Upper lobe of left lung (tissue), 6 donors: ENCODE results near the gene MED28. TPM values are rescaled to one million over a fixed set of nuclear protein-coding genes. Genes with fewer than 3 reads are reported as not detected.

Experiments
- ATAC-seq, 2 donors: fragments of 200-7000 bp; cut with Tn5 transposase; one replicate each; pipeline ENCODE4 v1.9.1; 2022; ENCODE audit warnings: mild to moderate bottlenecking in 2 of 2, moderate library complexity in 2 of 2; ENCODE audit not compliant: low FRiP score in 2 of 2
- DNase-seq, 2 donors: peaks; one replicate each; pipeline ENCODE4 v3.0.0-alpha.2; 2019 to 2020
- H3K27ac ChIP-seq, 4 donors: fragments of 200-600 bp; sonication (generic); one replicate each; pipeline ENCODE4 v1.5.1; 2016 to 2019
- H3K27me3 ChIP-seq, 4 donors: fragments of 200-600 bp; sonication (generic); one replicate each; pipeline ENCODE4 v1.5.1; 2017 to 2019
- H3K36me3 ChIP-seq, 4 donors: fragments of 200-600 bp; sonication (generic); one replicate each; pipeline ENCODE4 v1.5.1; 2016 to 2019
- H3K4me1 ChIP-seq, 4 donors: fragments of 200-600 bp; sonication (generic); one replicate each; pipeline ENCODE4 v1.5.1; 2018 to 2019
- H3K4me3 ChIP-seq, 4 donors: fragments of 200-600 bp; sonication (generic); one replicate each; pipeline ENCODE4 v1.5.1; 2017 to 2019; ENCODE audit warnings: mild to moderate bottlenecking in 2 of 4, moderate library complexity in 1 of 4
- H3K9me3 ChIP-seq, 4 donors: fragments of 200-600 bp; sonication (generic); one replicate each; pipeline ENCODE4 v1.5.1; 2018 to 2019
- EP300 ChIP-seq, 4 donors: sonication (generic); formaldehyde crosslinking; IDR thresholded peaks; one replicate each; pipeline ENCODE4 v1.5.1; 2017; ENCODE audit warnings: antibody characterized with exemption in 4 of 4, control low read depth in 2 of 4
- POLR2A ChIP-seq, 4 donors: fragments of 450-650 bp; IDR thresholded peaks; one replicate each; pipeline ENCODE4 v1.5.1; 2016 to 2017; ENCODE audit warnings: antibody characterized with exemption in 4 of 4, mild to moderate bottlenecking in 2 of 4
- POLR2AphosphoS5 ChIP-seq, 2 donors: sonication (generic); formaldehyde crosslinking; IDR thresholded peaks; one replicate each; pipeline ENCODE4 v1.5.1; 2017; ENCODE audit warnings: antibody characterized with exemption in 2 of 2
- WGBS, 2 donors: methylation state at CpG; one replicate each; pipeline ENCODE4 v1.1.5; 2017 to 2018; 5-methylcytosine and 5-hydroxymethylcytosine counted together
- total RNA-seq, 6 donors: library from RNA; depleted of rRNA in 4 of 6; stranded (reverse); fragments of >200 nt in 4 of 6; gene quantifications; one replicate each; pipeline versions ENCODE4 v1.1.0 to v1.2.1, GENCODE V29; 2016 to 2021
- TF ChIP-seq, protein P1 (sequence below), 6 experiments: fragments of 450-650 bp in 4 of 6; fragments of 200-600 bp in 2 of 6; sonication (generic) in 2 of 6; IDR thresholded peaks; one replicate each; pipeline ENCODE4 v1.5.1; 2016 to 2019; ENCODE audit warnings: antibody characterized with exemption in 6 of 6
- donor health status: DM: no; HTN: no; CAD: no; lungs with moderate emphysema.
- donor health status: DM: no; HTN: yes; CAD: no; lungs with severe emphysema.

Gene MED28
- total RNA-seq, 6 donors from 2014 or later = 14.7 to 56.2 (median 19.0) TPM

DNA sequence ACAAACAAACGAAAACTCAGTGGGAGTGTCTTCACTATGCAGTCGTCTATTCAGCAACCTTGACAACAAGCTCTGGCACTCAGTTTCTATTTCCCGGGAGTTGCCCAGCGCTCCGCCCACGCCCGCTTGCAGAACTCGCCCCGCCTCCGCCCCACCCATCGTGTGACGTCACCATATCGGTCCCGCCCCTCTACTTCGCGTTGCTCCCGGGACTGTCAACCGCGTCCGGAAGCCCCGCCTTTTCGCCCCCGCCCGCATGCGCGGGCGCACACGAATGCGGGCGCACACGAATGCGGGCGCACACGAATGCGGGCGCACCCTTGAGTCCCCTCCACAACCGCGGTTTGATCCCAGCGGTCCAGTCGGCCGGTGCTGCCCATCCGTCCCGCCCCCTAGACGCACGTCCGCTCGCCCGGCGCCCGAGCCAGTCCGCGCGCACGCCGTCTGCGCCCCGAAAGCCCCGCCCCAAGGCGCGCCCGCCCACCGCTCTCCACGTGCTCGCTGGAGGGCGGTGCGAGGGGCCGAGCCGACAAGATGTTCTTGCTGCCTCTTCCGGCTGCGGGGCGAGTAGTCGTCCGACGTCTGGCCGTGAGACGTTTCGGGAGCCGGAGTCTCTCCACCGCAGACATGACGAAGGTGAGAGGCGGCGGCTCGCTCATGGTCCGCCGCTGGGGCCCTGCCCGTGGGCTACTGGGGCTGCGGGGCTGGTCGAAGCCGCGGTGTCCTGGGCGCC lies 37.3 kb upstream of the MED28 start, which contains the start of gene LAP3:
Gene LAP3 (plus strand): TSS at position 267 of the 733 bp plus-strand sequence. CDS start 268 bp downstream, at position 535.
- H3K9me3 ChIP-seq = no peaks in the 10 kb centered on the region
- peak within 1 kb of the TSS; percentile 96 to 97 (median 97) for H3K27ac ChIP-seq
- H3K27me3 ChIP-seq = no peaks in the 10 kb centered on the region
- H3K4me3 ChIP-seq = peak within 1 kb of the TSS; percentile 85 to 93 (median 92)
- ATAC-seq = peak; percentile 98
- H3K36me3 ChIP-seq = peaks cover 4 to 12% (median 6%) of the 10 kb centered on the region in 4 donors
- peak; percentile 98 to 100 for DNase-seq
- peak in 1 of 4 donors; percentile 45 for TF ChIP-seq EP300 (IDR thresholded peaks at IDR 0.05)
- TF ChIP-seq, protein P1, sequence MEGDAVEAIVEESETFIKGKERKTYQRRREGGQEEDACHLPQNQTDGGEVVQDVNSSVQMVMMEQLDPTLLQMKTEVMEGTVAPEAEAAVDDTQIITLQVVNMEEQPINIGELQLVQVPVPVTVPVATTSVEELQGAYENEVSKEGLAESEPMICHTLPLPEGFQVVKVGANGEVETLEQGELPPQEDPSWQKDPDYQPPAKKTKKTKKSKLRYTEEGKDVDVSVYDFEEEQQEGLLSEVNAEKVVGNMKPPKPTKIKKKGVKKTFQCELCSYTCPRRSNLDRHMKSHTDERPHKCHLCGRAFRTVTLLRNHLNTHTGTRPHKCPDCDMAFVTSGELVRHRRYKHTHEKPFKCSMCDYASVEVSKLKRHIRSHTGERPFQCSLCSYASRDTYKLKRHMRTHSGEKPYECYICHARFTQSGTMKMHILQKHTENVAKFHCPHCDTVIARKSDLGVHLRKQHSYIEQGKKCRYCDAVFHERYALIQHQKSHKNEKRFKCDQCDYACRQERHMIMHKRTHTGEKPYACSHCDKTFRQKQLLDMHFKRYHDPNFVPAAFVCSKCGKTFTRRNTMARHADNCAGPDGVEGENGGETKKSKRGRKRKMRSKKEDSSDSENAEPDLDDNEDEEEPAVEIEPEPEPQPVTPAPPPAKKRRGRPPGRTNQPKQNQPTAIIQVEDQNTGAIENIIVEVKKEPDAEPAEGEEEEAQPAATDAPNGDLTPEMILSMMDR (IDR thresholded peaks at IDR 0.05) = peak in 3 of 6 experiments; percentile 17 to 37 (median 26)
- TF ChIP-seq POLR2AphosphoS5 (IDR thresholded peaks at IDR 0.05) = peak; percentile 96 to 99
- peak in 3 of 4 donors; percentile 89 to 98 (median 96) for TF ChIP-seq POLR2A (IDR thresholded peaks at IDR 0.05)
- H3K4me1 ChIP-seq = peaks cover 25 to 40% (median 36%) of the 10 kb centered on the region in 4 donors
- 0 to 1% methylated on average over 4 to 48 of the region's 91 CpGs for WGBS, 2 donors

- Histone ChIP-seq H3K4me3 (peak overlapping the region; percentile 85 to 93 (median 92)), H3K27me3 (no peaks in the 10 kb centered on the region), H3K36me3 (peaks cover 10 to 20% (median 13%) of the 10 kb centered on the region in 4 donors), H3K27ac (peak overlapping the region; percentile 96 to 97 (median 97)), H3K9me3 (no peaks in the 10 kb centered on the region), H3K4me1 (peaks cover 27 to 40% (median 36%) of the 10 kb centered on the region in 4 donors)
- ATAC-seq (peak; percentile 13 to 47), DNase-seq (peak in 1 of 2 donors; percentile 48)
- TF ChIP-seq EP300 (IDR thresholded peaks at IDR 0.05) (no peak), POLR2A (IDR thresholded peaks at IDR 0.05) (peak in 1 of 4 donors; percentile 40), POLR2AphosphoS5 (IDR thresholded peaks at IDR 0.05) (no peak)
- 5 to 12% methylated on average over 15 to 22 of the region's 33 CpGs for WGBS, 2 donors
Observed at GRCh38 chr4:17577665-17578481, 36.6 kb upstream of the MED28 start.

- Histone ChIP-seq H3K36me3 (peaks cover 16 to 26% (median 19%) of the 10 kb centered on the region in 4 donors), H3K4me3 (peak overlapping the region; percentile 85 to 93 (median 92)), H3K9me3 (no peaks in the 10 kb centered on the region), H3K27me3 (no peaks in the 10 kb centered on the region), H3K4me1 (peaks cover 27 to 40% (median 36%) of the 10 kb centered on the region in 4 donors), H3K27ac (peak overlapping the region; percentile 96 to 97 (median 97))
- 29 to 34% methylated on average over 6 of the region's 6 CpGs for WGBS, 2 donors
- DNase-seq (no peak), ATAC-seq (no peak)
- TF ChIP-seq POLR2A (IDR thresholded peaks at IDR 0.05) = peak in 1 of 4 donors; percentile 21
- no peak for TF ChIP-seq POLR2AphosphoS5 (IDR thresholded peaks at IDR 0.05)
Observed at GRCh38 chr4:17578482-17578891, 36.0 kb upstream of the MED28 start.

DNA sequence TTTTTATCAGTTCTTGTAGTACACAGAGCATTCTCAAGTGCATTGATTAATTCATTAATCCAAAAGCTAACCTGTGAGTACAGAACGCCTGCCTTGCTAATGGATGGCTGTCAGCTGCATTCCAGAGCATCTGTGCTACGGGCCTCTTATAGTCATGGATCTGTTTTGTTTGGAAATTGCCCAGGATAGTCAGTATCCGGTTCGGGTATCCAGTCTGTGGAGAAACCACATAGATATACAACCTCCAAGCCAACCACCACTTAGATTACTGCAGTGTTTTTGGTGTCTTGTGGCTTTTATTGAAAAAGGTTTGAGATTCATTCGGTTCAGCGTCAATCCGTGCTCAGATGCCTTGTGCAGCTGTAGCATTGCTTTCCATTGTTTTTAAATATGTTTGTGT lies 33.5 kb upstream of the MED28 start:
- no peak for ATAC-seq
- peak overlapping the region in 2 of 4 donors; percentile 2 to 10 for H3K4me3 ChIP-seq
- peak overlapping the region in 3 of 4 donors; percentile 96 to 97 (median 97) for H3K27ac ChIP-seq
- H3K36me3 ChIP-seq = peaks cover 37 to 51% (median 43%) of the 10 kb centered on the region in 4 donors
- H3K4me1 ChIP-seq = peaks cover 27 to 40% (median 36%) of the 10 kb centered on the region in 4 donors
- no peak for TF ChIP-seq POLR2A (IDR thresholded peaks at IDR 0.05)
- TF ChIP-seq EP300 (IDR thresholded peaks at IDR 0.05) = no peak
- TF ChIP-seq POLR2AphosphoS5 (IDR thresholded peaks at IDR 0.05) = no peak
- TF ChIP-seq, protein P1 (IDR thresholded peaks at IDR 0.05) = no peak
- H3K9me3 ChIP-seq = no peaks in the 10 kb centered on the region
- H3K27me3 ChIP-seq = no peaks in the 10 kb centered on the region
- DNase-seq = no peak
- WGBS, 2 donors = 55 to 67% methylated on average over 7 of the region's 7 CpGs

- ATAC-seq = no peak
- Histone ChIP-seq H3K27ac (peak overlapping the region in 1 of 4 donors; percentile 11), H3K36me3 (peaks cover 41 to 74% (median 59%) of the 10 kb centered on the region in 4 donors), H3K4me3 (no peak overlapping the region), H3K27me3 (no peaks in the 10 kb centered on the region), H3K4me1 (peaks cover 25 to 30% (median 27%) of the 10 kb centered on the region in 4 donors), H3K9me3 (no peaks in the 10 kb centered on the region)
- no peak for TF ChIP-seq POLR2A (IDR thresholded peaks at IDR 0.05)
- TF ChIP-seq POLR2AphosphoS5 (IDR thresholded peaks at IDR 0.05) = no peak
- TF ChIP-seq EP300 (IDR thresholded peaks at IDR 0.05) = no peak
- TF ChIP-seq, protein P1 (IDR thresholded peaks at IDR 0.05) = no peak
- DNase-seq = no peak
- 86 to 94% methylated on average over 9 of the region's 9 CpGs for WGBS, 2 donors
Observed at GRCh38 chr4:17583276-17583675, 31.2 kb upstream of the MED28 start.
